IMR-90 (cell line): Measurements from ENCODE around the gene COIL. TPM values are rescaled to one million over a fixed set of nuclear protein-coding genes. Genes with fewer than 3 reads are reported as not detected.
A peak's percentile ranks its signal among the peaks of the same experiment; 100 is the strongest.

Experiments
- ATAC-seq: fragments of 200-7000 bp; cut with Tn5 transposase; 2 replicates; pipeline ENCODE4 v1.9.1; 2020; ENCODE audit warnings: low read depth, mild to moderate bottlenecking, moderate library complexity
- BruUV-seq: library from RNA; stranded (reverse); fragments of 400-500 nt; replicated peaks from 2 replicates; lab custom pipeline; 2021; lab: Mats Ljungman, UMichigan
- CTCF ChIA-PET: fragments of 300-600 bp; formaldehyde crosslinking; extraction: SDS; loops from one replicate; lab custom pipeline; 2021; ENCODE audit warnings: antibody characterized with exemption; lab: Yijun Ruan, JAX
- POLR2A ChIA-PET: fragments of 300-600 bp; sonication (Branson Sonifier 250); formaldehyde crosslinking; loops from one replicate; lab custom pipeline; 2022; ENCODE audit warnings: antibody characterized with exemption; ENCODE audit not compliant: unreplicated experiment; lab: Charles Lee
- DNase-seq: peaks from one replicate; pipeline ENCODE4 v3.0.0; 2013
- H2AFZ ChIP-seq: replicated peaks from 2 replicates; pipeline ENCODE3; 2013; ENCODE audit warnings: low read length, mild to moderate bottlenecking; ENCODE audit not compliant: poor library complexity
- H2AK5ac ChIP-seq: 2 replicates; pipeline ENCODE4 v1.6.1; 2013; ENCODE audit warnings: low read depth, low read length, inconsistent platforms
- H2AK9ac ChIP-seq: replicated peaks from 2 replicates; pipeline ENCODE3; 2013; ENCODE audit warnings: mild to moderate bottlenecking, low read depth, low read length, moderate library complexity; ENCODE audit not compliant: poor library complexity
- H2BK120ac ChIP-seq: 2 replicates; pipeline ENCODE4 v1.6.1; 2013; ENCODE audit warnings: low read depth, low read length, inconsistent platforms
- H2BK15ac ChIP-seq: 3 replicates; pipeline ENCODE4 v1.6.1; 2013; ENCODE audit warnings: low read depth, low read length, inconsistent platforms
- H2BK20ac ChIP-seq: 2 replicates; pipeline ENCODE4 v1.6.1; 2013; ENCODE audit warnings: low read depth, mild to moderate bottlenecking, inconsistent platforms, low read length, moderate library complexity
- H2BK5ac ChIP-seq: 2 replicates; pipeline ENCODE4 v1.6.1; 2013; ENCODE audit warnings: mild to moderate bottlenecking, low read depth, low read length, inconsistent platforms; ENCODE audit not compliant: poor library complexity, severe bottlenecking
- H3K14ac ChIP-seq: replicated peaks from 2 replicates; pipeline ENCODE4 v1.6.1; 2013; ENCODE audit warnings: low read depth, low read length, inconsistent platforms
- H3K18ac ChIP-seq: 2 replicates; pipeline ENCODE4 v1.6.1; 2013; ENCODE audit warnings: low read depth, low read length, control low read depth
- H3K23ac ChIP-seq: 2 replicates; pipeline ENCODE4 v1.6.1; 2013; ENCODE audit warnings: low read depth, low read length, inconsistent platforms
- H3K27ac ChIP-seq: 2 replicates; pipeline ENCODE4 v1.5.1; 2013; ENCODE audit warnings: mild to moderate bottlenecking, control low read depth, low read length; ENCODE audit not compliant: insufficient read depth
- H3K27me3 ChIP-seq: 2 replicates; pipeline ENCODE4 v1.6.1; 2013; ENCODE audit warnings: low read length; ENCODE audit not compliant: control insufficient read depth, insufficient read depth
- H3K36me3 ChIP-seq: 2 replicates; pipeline ENCODE4 v1.6.1; 2013; ENCODE audit warnings: low read length, mixed read lengths; ENCODE audit not compliant: control insufficient read depth, insufficient read depth
- H3K4ac ChIP-seq: 2 replicates; pipeline ENCODE4 v1.6.1; 2013; ENCODE audit warnings: low read depth, low read length, inconsistent platforms
- H3K4me1 ChIP-seq: 2 replicates; pipeline ENCODE4 v1.6.1; 2013; ENCODE audit warnings: low read length, mixed read lengths; ENCODE audit not compliant: control insufficient read depth, insufficient read depth
- H3K4me2 ChIP-seq: 2 replicates; pipeline ENCODE4 v1.6.1; 2013; ENCODE audit warnings: low read depth, mild to moderate bottlenecking, control low read depth, low read length, moderate library complexity
- H3K4me3 ChIP-seq: 2 replicates; pipeline ENCODE4 v1.5.1; 2013; ENCODE audit warnings: low read depth, mild to moderate bottlenecking, control low read depth, low read length, moderate library complexity; ENCODE audit not compliant: insufficient read depth
- H3K56ac ChIP-seq: 2 replicates; pipeline ENCODE4 v1.6.1; 2013; ENCODE audit warnings: low read length, inconsistent platforms; ENCODE audit not compliant: insufficient read depth; ENCODE audit errors: extremely low read depth
- H3K79me1 ChIP-seq, 2 experiments: 2 replicates each; pipeline ENCODE4 v1.6.1; 2013; ENCODE audit warnings: low read length in 2 of 2, inconsistent platforms in 1 of 2, low read depth in 1 of 2
- H3K9ac ChIP-seq: 2 replicates; pipeline ENCODE4 v1.6.1; 2013; ENCODE audit warnings: low read depth, low read length, control low read depth
- H3K9me1 ChIP-seq: 2 replicates; pipeline ENCODE4 v1.6.1; 2013; ENCODE audit warnings: low read length, inconsistent platforms; ENCODE audit not compliant: insufficient read depth
- H3K9me3 ChIP-seq: 2 replicates; pipeline ENCODE4 v1.6.1; 2013; ENCODE audit warnings: low read length; ENCODE audit not compliant: control insufficient read depth, insufficient read depth
- H4K20me1 ChIP-seq: 2 replicates; pipeline ENCODE4 v1.6.1; 2013; ENCODE audit warnings: low read length, inconsistent platforms; ENCODE audit not compliant: insufficient read depth
- H4K5ac ChIP-seq: 2 replicates; pipeline ENCODE4 v1.6.1; 2013; ENCODE audit warnings: mild to moderate bottlenecking, low read depth, low read length, control low read depth
- H4K8ac ChIP-seq, 2 experiments: 2 replicates each; pipeline ENCODE4 v1.6.1; 2013; ENCODE audit warnings: low read depth in 2 of 2, low read length in 2 of 2, control low read depth in 1 of 2, inconsistent platforms in 1 of 2
- H4K91ac ChIP-seq: 2 replicates; pipeline ENCODE4 v1.6.1; 2013; ENCODE audit warnings: low read depth, low read length, inconsistent platforms; ENCODE audit not compliant: insufficient read depth
- BHLHE40 ChIP-seq: fragments of 150-350 bp; IDR thresholded peaks from 2 replicates; pipeline ENCODE4 v1.6.1; 2016; ENCODE audit warnings: mild to moderate bottlenecking, low read depth, low read length
- CEBPB ChIP-seq: IDR thresholded peaks from 2 replicates; pipeline ENCODE4 v1.6.1; 2012; ENCODE audit warnings: low read depth, low read length, improper control_type of control experiment
- CHD1 ChIP-seq: IDR thresholded peaks from 2 replicates; pipeline ENCODE4 v1.6.1; 2012; ENCODE audit warnings: low read depth, low read length, improper control_type of control experiment
- FOS ChIP-seq: fragments of 150-350 bp; IDR thresholded peaks from 2 replicates; pipeline ENCODE4 v1.6.1; 2016; ENCODE audit warnings: low read depth, low read length
- MAZ ChIP-seq: IDR thresholded peaks from 2 replicates; pipeline ENCODE4 v1.6.1; 2012; ENCODE audit warnings: low read depth, mild to moderate bottlenecking, low read length, improper control_type of control experiment, moderate library complexity, borderline replicate concordance
- MXI1 ChIP-seq: IDR thresholded peaks from 2 replicates; pipeline ENCODE4 v1.6.1; 2012; ENCODE audit warnings: low read depth, mild to moderate bottlenecking, low read length, moderate library complexity, borderline replicate concordance
- POLR2A ChIP-seq: IDR thresholded peaks from 2 replicates; pipeline ENCODE4 v1.6.1; 2012; ENCODE audit warnings: mild to moderate bottlenecking, low read depth, low read length
- RAD21 ChIP-seq: IDR thresholded peaks from 2 replicates; pipeline ENCODE4 v1.6.1; 2012; ENCODE audit warnings: low read length, improper control_type of control experiment
- RCOR1 ChIP-seq: IDR thresholded peaks from 2 replicates; pipeline ENCODE4 v1.6.1; 2012; ENCODE audit warnings: mild to moderate bottlenecking, low read length, improper control_type of control experiment; ENCODE audit not compliant: insufficient replicate concordance
- RFX5 ChIP-seq: IDR thresholded peaks from 2 replicates; pipeline ENCODE4 v1.8.0; 2012; ENCODE audit warnings: low read depth, mild to moderate bottlenecking, low read length, moderate library complexity
- WGBS, 2 experiments: methylation state at CpG; one replicate each; pipeline versions ENCODE4 v1.1.5 to v1.1.7; 2013; ENCODE audit warnings: missing lambda C conversion rate in 2 of 2; ENCODE audit not compliant: insufficient read length in 1 of 2; ENCODE audit errors: extremely low coverage in 2 of 2; 5-methylcytosine and 5-hydroxymethylcytosine counted together
- dilution Hi-C: fragments of 300-500 bp; cut with HindIII; formaldehyde crosslinking; loops from one replicate; pipeline ENCODE4 v1.14.3; 2018; ENCODE audit warnings: low sequenced_read_pairs; ENCODE audit not compliant: unreplicated experiment
- in situ Hi-C: fragments of 300-500 bp; cut with MboI; formaldehyde crosslinking; loops from 3 replicates; pipeline ENCODE4 v1.14.3; 2019; ENCODE audit warnings: low sequenced_read_pairs, inconsistent platforms, mixed read lengths
- intact Hi-C: fragments of 100-400 bp; cut with micrococcal nuclease; formaldehyde crosslinking; loops from 2 replicates; pipeline ENCODE4 v1.10.0; 2022
- polyA plus RNA-seq, 3 experiments: library from polyadenylated mRNA; depleted of rRNA; stranded (reverse); fragments of >200 nt; gene quantifications; 2 replicates each; pipeline ENCODE4 v1.2.3, GENCODE V29; 2012; ENCODE audit warnings: low replicate concordance in 1 of 3
- total RNA-seq: library from RNA; depleted of rRNA; stranded (reverse); fragments of >200 nt; gene quantifications from 2 replicates; pipeline ENCODE4 v1.2.3, GENCODE V29; 2012
- TF ChIP-seq, protein P1 (sequence below): fragments of 150-350 bp; IDR thresholded peaks from 2 replicates; pipeline ENCODE4 v1.6.1; 2016; ENCODE audit warnings: low read depth, mild to moderate bottlenecking, low read length, moderate library complexity, borderline replicate concordance
- TF ChIP-seq, protein P2 (sequence below): conservative IDR thresholded peaks from 2 replicates; pipeline ENCODE4 v1.5.1; 2012; ENCODE audit warnings: mild to moderate bottlenecking, low read depth, low read length, improper control_type of control experiment

COIL gene
- total and polyA plus RNA-seq, 2 of the 4 experiments (the other 2 are of a cell fraction), result 5.2 to 13.3 TPM

DNA sequence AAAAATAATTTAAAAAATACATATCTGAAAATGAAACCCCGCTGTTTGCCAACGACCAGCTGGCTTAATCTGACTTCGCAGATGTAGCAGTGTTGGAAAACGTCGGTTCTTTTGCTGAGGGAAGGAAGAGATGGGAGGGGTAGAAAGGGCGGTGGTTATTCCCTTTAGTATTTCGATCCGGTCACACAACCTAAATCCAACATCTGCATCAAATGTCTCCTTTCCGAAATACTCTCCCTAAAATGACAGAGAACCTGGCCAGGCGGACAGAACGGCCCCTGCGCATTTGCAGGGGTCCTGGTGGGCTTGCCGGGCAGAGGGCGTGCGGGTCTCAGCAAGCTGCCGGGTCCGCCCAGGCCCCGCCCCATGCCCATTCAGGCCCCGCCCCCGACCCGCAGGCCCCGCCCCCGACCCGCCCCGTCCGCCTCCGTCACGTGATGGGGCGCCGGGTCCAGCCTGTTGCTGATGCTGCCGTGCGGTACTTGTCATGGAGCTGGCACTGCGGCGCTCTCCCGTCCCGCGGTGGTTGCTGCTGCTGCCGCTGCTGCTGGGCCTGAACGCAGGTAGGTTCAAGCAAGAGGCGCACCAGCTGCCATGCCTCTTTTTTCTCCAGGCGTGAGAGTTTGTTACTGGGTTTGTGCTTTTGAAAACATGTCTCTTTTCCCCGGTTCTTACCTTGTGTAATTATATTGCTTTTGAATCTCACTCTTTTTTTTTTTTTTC lies 17.0 kb upstream of the COIL start, which contains the start of gene SCPEP1 (continued):
- TF ChIP-seq RCOR1 (no peak), MXI1 (peak; percentile 44; the same call in 1 of the 2 replicates)

DNA sequence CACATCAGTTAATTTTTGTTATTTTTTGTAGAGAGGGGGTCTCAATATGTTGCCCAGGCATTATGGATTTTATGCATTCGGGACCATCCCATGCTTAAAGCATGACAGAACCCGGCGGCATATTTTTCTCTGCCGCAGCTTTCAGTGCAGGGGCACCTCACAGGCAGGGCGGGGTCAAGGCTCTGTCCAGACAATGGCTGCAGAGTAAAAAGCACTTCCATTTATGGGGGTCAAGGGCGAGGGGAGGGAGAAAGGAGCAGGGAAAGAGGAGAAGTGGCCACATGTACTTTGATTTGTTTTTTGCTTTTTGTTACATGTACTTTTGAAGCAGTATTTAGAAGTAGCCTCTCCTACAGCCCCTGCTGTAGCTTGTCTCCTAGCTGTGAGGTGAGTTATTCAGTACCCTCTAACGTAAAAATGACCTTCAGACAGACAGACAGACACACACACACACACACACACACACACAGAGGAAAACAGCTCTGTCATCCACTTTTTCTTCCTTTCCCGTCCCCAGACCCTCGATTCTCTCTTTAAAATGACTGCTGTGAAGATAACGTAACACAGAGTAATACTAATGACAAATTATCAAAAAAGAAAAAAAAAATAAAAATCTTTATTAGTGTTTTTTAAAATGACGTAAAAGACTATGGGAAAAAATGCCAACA lies 16.2 kb upstream of the COIL start:
- no peak overlapping the region for H3K27ac ChIP-seq
- no peaks in the 10 kb centered on the region for H3K79me1 ChIP-seq
- peaks cover 3% of the 10 kb centered on the region for H3K4me1 ChIP-seq
- H3K4me3 ChIP-seq, result peak overlapping the region; percentile 24; the same call in 1 of the 2 replicates
- DNase-seq, result no peak
- H4K8ac ChIP-seq, result no peak overlapping the region; a peak in 3 of 4 replicates
- no CpG with 5 or more reads among the region's 11 CpGs for WGBS, 2 experiments
- H2AK9ac ChIP-seq, result no peak overlapping the region
- H3K56ac ChIP-seq, result no peak overlapping the region
- no peaks in the 10 kb centered on the region for H3K36me3 ChIP-seq
- no peak overlapping the region for H2BK120ac ChIP-seq
- H2BK15ac ChIP-seq, result no peak overlapping the region
- in situ Hi-C loops (no loop called here), dilution Hi-C loops (no loop called here), intact Hi-C loops (loop anchor here (2.0 kb wide), 1 partner anchor 16 kb away; the partner anchor contains the start of gene COIL)
- H3K23ac ChIP-seq, result no peak overlapping the region
- no peak overlapping the region for H3K14ac ChIP-seq
- no peak overlapping the region for H2BK20ac ChIP-seq
- H4K5ac ChIP-seq, result no peak overlapping the region
- ChIA-PET CTCF (interaction anchor here (1.4 kb wide), 1 partner anchor 16 kb away, joined by 3 read pairs; the partner anchor contains the start of gene COIL), POLR2A (no interaction called here)
- H4K91ac ChIP-seq, result no peak overlapping the region
- peak overlapping the region; percentile 25; the same call in 1 of the 2 replicates for H3K9ac ChIP-seq
- no peak overlapping the region for H3K4ac ChIP-seq
- no peaks in the 10 kb centered on the region for H4K20me1 ChIP-seq
- H2AFZ ChIP-seq, result peak overlapping the region; percentile 9
- no peaks in the 10 kb centered on the region for H3K9me3 ChIP-seq
- peak overlapping the region; percentile 77 for H3K4me2 ChIP-seq
- no peak overlapping the region for H2BK5ac ChIP-seq
- peaks cover 8% of the 10 kb centered on the region for H3K27me3 ChIP-seq
- no peak overlapping the region for H3K18ac ChIP-seq
- no peak overlapping the region for H2AK5ac ChIP-seq
- no TSS peak for BruUV-seq
- H3K9me1 ChIP-seq, result no peaks in the 10 kb centered on the region; the same call in 1 of the 2 replicates
- no peak for ATAC-seq
- no peak for TF ChIP-seq BHLHE40
- TF ChIP-seq FOS, result no peak
- no peak for TF ChIP-seq CHD1
- no peak for TF ChIP-seq MAZ
- TF ChIP-seq MXI1, result no peak
- TF ChIP-seq RAD21, result no peak
- TF ChIP-seq RFX5, result no peak
- TF ChIP-seq, protein P1, sequence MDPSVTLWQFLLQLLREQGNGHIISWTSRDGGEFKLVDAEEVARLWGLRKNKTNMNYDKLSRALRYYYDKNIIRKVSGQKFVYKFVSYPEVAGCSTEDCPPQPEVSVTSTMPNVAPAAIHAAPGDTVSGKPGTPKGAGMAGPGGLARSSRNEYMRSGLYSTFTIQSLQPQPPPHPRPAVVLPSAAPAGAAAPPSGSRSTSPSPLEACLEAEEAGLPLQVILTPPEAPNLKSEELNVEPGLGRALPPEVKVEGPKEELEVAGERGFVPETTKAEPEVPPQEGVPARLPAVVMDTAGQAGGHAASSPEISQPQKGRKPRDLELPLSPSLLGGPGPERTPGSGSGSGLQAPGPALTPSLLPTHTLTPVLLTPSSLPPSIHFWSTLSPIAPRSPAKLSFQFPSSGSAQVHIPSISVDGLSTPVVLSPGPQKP, result no peak
- no peak for TF ChIP-seq POLR2A
- TF ChIP-seq, protein P2, sequence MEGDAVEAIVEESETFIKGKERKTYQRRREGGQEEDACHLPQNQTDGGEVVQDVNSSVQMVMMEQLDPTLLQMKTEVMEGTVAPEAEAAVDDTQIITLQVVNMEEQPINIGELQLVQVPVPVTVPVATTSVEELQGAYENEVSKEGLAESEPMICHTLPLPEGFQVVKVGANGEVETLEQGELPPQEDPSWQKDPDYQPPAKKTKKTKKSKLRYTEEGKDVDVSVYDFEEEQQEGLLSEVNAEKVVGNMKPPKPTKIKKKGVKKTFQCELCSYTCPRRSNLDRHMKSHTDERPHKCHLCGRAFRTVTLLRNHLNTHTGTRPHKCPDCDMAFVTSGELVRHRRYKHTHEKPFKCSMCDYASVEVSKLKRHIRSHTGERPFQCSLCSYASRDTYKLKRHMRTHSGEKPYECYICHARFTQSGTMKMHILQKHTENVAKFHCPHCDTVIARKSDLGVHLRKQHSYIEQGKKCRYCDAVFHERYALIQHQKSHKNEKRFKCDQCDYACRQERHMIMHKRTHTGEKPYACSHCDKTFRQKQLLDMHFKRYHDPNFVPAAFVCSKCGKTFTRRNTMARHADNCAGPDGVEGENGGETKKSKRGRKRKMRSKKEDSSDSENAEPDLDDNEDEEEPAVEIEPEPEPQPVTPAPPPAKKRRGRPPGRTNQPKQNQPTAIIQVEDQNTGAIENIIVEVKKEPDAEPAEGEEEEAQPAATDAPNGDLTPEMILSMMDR, result no peak
- no peak for TF ChIP-seq CEBPB
- TF ChIP-seq RCOR1, result no peak
